HEK293 (cell line): ENCODE data around the gene TCP11X2.

Experiments
- HIC1 ChIP-seq: fragments of 450-650 bp; formaldehyde crosslinking; IDR thresholded peaks from 2 replicates; pipeline ENCODE4 v1.5.1; 2016; ENCODE audit warnings: missing biosample characterization, missing genetic modification characterization
- KLF16 ChIP-seq: fragments of 450-650 bp; formaldehyde crosslinking; IDR thresholded peaks from 2 replicates; pipeline ENCODE4 v1.5.1; 2017; ENCODE audit warnings: missing biosample characterization, missing genetic modification characterization
- KLF7 ChIP-seq: fragments of 450-650 bp; formaldehyde crosslinking; IDR thresholded peaks from 2 replicates; pipeline ENCODE4 v1.5.1; 2016; ENCODE audit warnings: missing biosample characterization, missing genetic modification characterization, borderline replicate concordance
- MYNN ChIP-seq: fragments of 450-650 bp; formaldehyde crosslinking; IDR thresholded peaks from 2 replicates; pipeline ENCODE4 v1.5.1; 2016; ENCODE audit warnings: missing biosample characterization, missing genetic modification characterization, borderline replicate concordance
- PRDM1 ChIP-seq: fragments of 450-650 bp; formaldehyde crosslinking; IDR thresholded peaks from 2 replicates; pipeline ENCODE4; 2016; ENCODE audit warnings: missing biosample characterization, missing genetic modification characterization
- SP2 ChIP-seq: fragments of 450-650 bp; formaldehyde crosslinking; IDR thresholded peaks from 2 replicates; pipeline ENCODE4 v1.5.1; 2016; ENCODE audit warnings: missing biosample characterization, missing genetic modification characterization
- SP7 ChIP-seq: fragments of 450-650 bp; formaldehyde crosslinking; IDR thresholded peaks from 2 replicates; pipeline ENCODE4 v1.5.1; 2016; ENCODE audit warnings: missing biosample characterization, missing genetic modification characterization
- ZFP37 ChIP-seq: fragments of 450-650 bp; formaldehyde crosslinking; IDR thresholded peaks from 2 replicates; pipeline ENCODE4 v1.5.1; 2016; ENCODE audit warnings: missing biosample characterization, missing genetic modification characterization
- ZNF18 ChIP-seq: fragments of 450-650 bp; formaldehyde crosslinking; IDR thresholded peaks from 2 replicates; pipeline ENCODE4 v1.5.1; 2016; ENCODE audit warnings: missing biosample characterization, missing genetic modification characterization
- ZNF184 ChIP-seq: fragments of 450-650 bp; IDR thresholded peaks from 2 replicates; pipeline ENCODE4 v1.5.1; 2018; ENCODE audit warnings: missing biosample characterization, mild to moderate bottlenecking, missing genetic modification characterization
- ZNF221 ChIP-seq: fragments of 450-650 bp; formaldehyde crosslinking; IDR thresholded peaks from 2 replicates; pipeline ENCODE4 v1.5.1; 2017; ENCODE audit warnings: missing biosample characterization, missing genetic modification characterization, borderline replicate concordance
- ZNF223 ChIP-seq: fragments of 450-650 bp; formaldehyde crosslinking; IDR thresholded peaks from 2 replicates; pipeline ENCODE4 v1.5.1; 2016; ENCODE audit warnings: missing biosample characterization, missing genetic modification characterization
- ZNF292 ChIP-seq: fragments of 450-650 bp; formaldehyde crosslinking; IDR thresholded peaks from 2 replicates; pipeline ENCODE4 v1.5.1; 2016; ENCODE audit warnings: low read depth, missing biosample characterization, missing genetic modification characterization, borderline replicate concordance
- ZNF324 ChIP-seq: fragments of 450-650 bp; formaldehyde crosslinking; IDR thresholded peaks from 2 replicates; pipeline ENCODE4 v1.5.1; 2016; ENCODE audit warnings: missing biosample characterization, missing genetic modification characterization
- ZNF335 ChIP-seq: fragments of 450-650 bp; formaldehyde crosslinking; conservative IDR thresholded peaks from 2 replicates; pipeline ENCODE4 v1.5.1; 2016; ENCODE audit warnings: missing biosample characterization, missing genetic modification characterization
- ZNF354C ChIP-seq: fragments of 450-650 bp; formaldehyde crosslinking; IDR thresholded peaks from 2 replicates; pipeline ENCODE4 v1.5.1; 2016; ENCODE audit warnings: missing biosample characterization, missing genetic modification characterization, low read depth, borderline replicate concordance
- ZNF366 ChIP-seq: fragments of 450-650 bp; formaldehyde crosslinking; conservative IDR thresholded peaks from 2 replicates; pipeline ENCODE4 v1.5.1; 2016; ENCODE audit warnings: missing biosample characterization, missing genetic modification characterization
- ZNF37A ChIP-seq: fragments of 450-650 bp; IDR thresholded peaks from 2 replicates; pipeline ENCODE4 v1.5.1; 2018; ENCODE audit warnings: missing biosample characterization, missing genetic modification characterization
- ZNF423 ChIP-seq: fragments of 450-650 bp; formaldehyde crosslinking; IDR thresholded peaks from 2 replicates; pipeline ENCODE4 v1.5.1; 2016; ENCODE audit warnings: missing biosample characterization, missing genetic modification characterization
- ZNF518A ChIP-seq: fragments of 450-650 bp; formaldehyde crosslinking; conservative IDR thresholded peaks from 2 replicates; pipeline ENCODE4 v1.5.1; 2016; ENCODE audit warnings: low read depth, missing biosample characterization, missing genetic modification characterization
- ZNF529 ChIP-seq: fragments of 450-650 bp; formaldehyde crosslinking; IDR thresholded peaks from 2 replicates; pipeline ENCODE4 v1.5.1; 2017; ENCODE audit warnings: missing genetic modification characterization, missing biosample characterization; ENCODE audit not compliant: insufficient replicate concordance
- ZNF629 ChIP-seq: fragments of 450-650 bp; formaldehyde crosslinking; IDR thresholded peaks from 2 replicates; pipeline ENCODE4 v1.5.1; 2017; ENCODE audit warnings: missing biosample characterization, missing genetic modification characterization
- ZNF658 ChIP-seq: fragments of 450-650 bp; formaldehyde crosslinking; IDR thresholded peaks from 2 replicates; pipeline ENCODE4; 2016; ENCODE audit warnings: missing biosample characterization, missing genetic modification characterization
- ZNF776 ChIP-seq: fragments of 450-650 bp; formaldehyde crosslinking; IDR thresholded peaks from 2 replicates; pipeline ENCODE4 v1.5.0; 2017; ENCODE audit warnings: missing biosample characterization, missing genetic modification characterization, borderline replicate concordance
- ZNF785 ChIP-seq: fragments of 450-650 bp; formaldehyde crosslinking; IDR thresholded peaks from 2 replicates; pipeline ENCODE4 v1.5.1; 2016; ENCODE audit warnings: missing biosample characterization, missing genetic modification characterization
- ZNF792 ChIP-seq: fragments of 450-650 bp; formaldehyde crosslinking; IDR thresholded peaks from 2 replicates; pipeline ENCODE4 v1.5.1; 2016; ENCODE audit warnings: missing biosample characterization, missing genetic modification characterization
- ZNF843 ChIP-seq: fragments of 450-650 bp; formaldehyde crosslinking; IDR thresholded peaks from 2 replicates; pipeline ENCODE4 v1.5.1; 2016; ENCODE audit warnings: missing biosample characterization, missing genetic modification characterization
- ZXDB ChIP-seq: fragments of 450-650 bp; formaldehyde crosslinking; IDR thresholded peaks from 2 replicates; pipeline ENCODE4 v1.5.1; 2016; ENCODE audit warnings: missing biosample characterization, missing genetic modification characterization
- TF ChIP-seq, protein P1 (sequence below): fragments of 450-650 bp; formaldehyde crosslinking; IDR thresholded peaks from 2 replicates; pipeline ENCODE4 v1.5.1; 2016; ENCODE audit warnings: missing biosample characterization, missing genetic modification characterization
- TF ChIP-seq, protein P2 (sequence below): fragments of 450-650 bp; formaldehyde crosslinking; IDR thresholded peaks from 2 replicates; pipeline ENCODE4 v1.5.1; 2017; ENCODE audit warnings: missing biosample characterization, missing genetic modification characterization

The TCP11X2 gene

DNA sequence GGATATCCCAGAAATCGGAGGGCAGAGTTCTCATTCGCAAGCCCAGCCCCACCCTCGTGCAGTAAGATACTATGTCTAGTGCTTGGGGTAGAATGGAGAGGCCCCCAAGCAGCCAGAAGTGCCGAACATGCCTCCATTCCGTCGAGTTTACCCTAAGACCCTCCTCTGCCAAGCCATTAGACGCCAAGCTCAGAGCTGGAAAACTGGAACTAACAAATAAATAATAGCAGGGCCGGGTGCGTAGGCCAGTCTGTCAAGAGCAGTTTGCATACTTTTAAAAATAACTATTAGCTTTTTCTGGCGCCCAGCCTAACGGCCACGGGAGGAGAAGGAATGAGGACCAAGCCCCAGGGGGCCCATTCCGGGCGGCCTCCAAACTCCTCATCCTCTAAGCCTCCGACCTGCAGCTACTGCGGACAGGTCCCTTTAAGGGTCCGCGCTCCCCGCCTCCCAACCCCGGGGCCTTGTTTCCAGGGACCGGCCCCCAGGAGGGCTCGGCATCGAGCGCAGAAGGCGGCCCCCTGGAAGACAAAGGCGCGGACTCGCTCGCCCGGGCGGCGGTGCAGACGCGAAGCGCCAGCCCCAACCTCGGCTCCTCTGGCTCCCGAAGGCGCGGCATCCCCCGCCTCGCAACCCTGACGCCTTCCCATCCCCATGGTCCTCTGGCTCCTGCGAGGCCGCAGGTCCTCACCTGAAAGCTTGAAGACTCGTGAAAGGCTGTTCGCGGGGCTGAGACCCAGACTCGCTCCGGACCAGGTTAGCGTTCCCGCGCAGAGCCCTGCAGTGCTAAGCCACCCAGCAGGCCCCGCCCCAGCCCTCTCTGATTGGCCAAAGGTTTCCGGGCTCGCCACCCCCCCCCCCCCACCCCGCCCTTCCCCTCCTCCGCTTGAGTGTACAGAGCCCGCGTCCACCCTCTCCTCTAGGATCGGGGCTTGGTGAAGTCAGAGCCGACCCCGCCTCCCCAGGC is 44.6 kb upstream of the TCP11X2 start, which contains the start of gene TMSB15A (continued):
- TF ChIP-seq, protein P1, sequence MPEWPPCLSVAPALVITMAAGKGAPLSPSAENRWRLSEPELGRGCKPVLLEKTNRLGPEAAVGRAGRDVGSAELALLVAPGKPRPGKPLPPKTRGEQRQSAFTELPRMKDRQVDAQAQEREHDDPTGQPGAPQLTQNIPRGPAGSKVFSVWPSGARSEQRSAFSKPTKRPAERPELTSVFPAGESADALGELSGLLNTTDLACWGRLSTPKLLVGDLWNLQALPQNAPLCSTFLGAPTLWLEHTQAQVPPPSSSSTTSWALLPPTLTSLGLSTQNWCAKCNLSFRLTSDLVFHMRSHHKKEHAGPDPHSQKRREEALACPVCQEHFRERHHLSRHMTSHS (tag by site-specific recombination), result no peak
- TF ChIP-seq ZNF629 (no peak), ZNF221 (tag by site-specific recombination) (no peak), ZNF785 (tag by site-specific recombination) (no peak), ZNF529 (tag by site-specific recombination) (no peak), KLF16 (tag by site-specific recombination) (no peak), ZNF184 (tag by site-specific recombination) (no peak), ZNF366 (tag by site-specific recombination) (no peak), ZNF792 (no peak), MYNN (tag by site-specific recombination) (no peak), ZNF37A (tag by site-specific recombination) (no peak), ZNF354C (tag by site-specific recombination) (no peak), ZNF292 (tag by site-specific recombination) (no peak), SP2 (tag by site-specific recombination) (peak; percentile 48), ZNF18 (tag by site-specific recombination) (no peak), SP7 (no peak), HIC1 (no peak), ZNF324 (no peak), ZNF335 (peak; percentile 52; the same call in 1 of the 2 replicates), ZNF423 (no peak), ZNF518A (tag by site-specific recombination) (no peak), ZNF658 (tag by site-specific recombination) (no peak), PRDM1 (tag by site-specific recombination) (no peak), ZNF223 (tag by site-specific recombination) (no peak), ZXDB (tag by site-specific recombination) (no peak), ZNF843 (tag by site-specific recombination) (no peak), KLF7 (tag by site-specific recombination) (no peak), ZNF776 (tag by site-specific recombination) (no peak), ZFP37 (tag by site-specific recombination) (no peak)
- TF ChIP-seq, protein P2, sequence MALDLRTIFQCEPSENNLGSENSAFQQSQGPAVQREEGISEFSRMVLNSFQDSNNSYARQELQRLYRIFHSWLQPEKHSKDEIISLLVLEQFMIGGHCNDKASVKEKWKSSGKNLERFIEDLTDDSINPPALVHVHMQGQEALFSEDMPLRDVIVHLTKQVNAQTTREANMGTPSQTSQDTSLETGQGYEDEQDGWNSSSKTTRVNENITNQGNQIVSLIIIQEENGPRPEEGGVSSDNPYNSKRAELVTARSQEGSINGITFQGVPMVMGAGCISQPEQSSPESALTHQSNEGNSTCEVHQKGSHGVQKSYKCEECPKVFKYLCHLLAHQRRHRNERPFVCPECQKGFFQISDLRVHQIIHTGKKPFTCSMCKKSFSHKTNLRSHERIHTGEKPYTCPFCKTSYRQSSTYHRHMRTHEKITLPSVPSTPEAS (tag by site-specific recombination), result no peak
